ENCODE measurements around the gene CSKMT. TPM values are rescaled to one million over a fixed set of nuclear protein-coding genes. Genes with fewer than 3 reads are reported as not detected.

Gene CSKMT
- total RNA-seq, 1 experiment from 2014 or later, result 40.1 TPM

DNA sequence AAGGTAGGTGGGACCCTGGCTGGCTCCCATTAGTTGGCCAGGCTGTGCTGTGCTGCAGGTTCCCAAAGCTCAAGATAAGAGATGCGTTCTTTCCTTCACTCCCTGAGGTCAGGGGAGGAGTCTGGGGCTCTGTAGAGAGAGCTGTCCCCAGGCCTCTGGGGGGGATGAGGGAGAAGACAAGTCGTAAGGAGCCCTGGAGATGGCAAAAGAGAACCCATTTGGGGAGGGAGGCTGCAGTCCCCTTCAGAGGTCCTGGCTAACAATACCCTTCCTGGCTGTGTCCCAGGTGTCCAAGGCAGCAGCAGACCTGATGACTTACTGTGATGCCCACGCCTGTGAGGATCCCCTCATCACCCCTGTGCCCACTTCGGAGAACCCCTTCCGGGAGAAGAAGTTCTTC is 43.3 kb downstream of the CSKMT start:
- H3K36me3 ChIP-seq (ENCODE audit: control insufficient read depth, insufficient read depth, low read length), result 0 out of 2 replicates have a peak, but pooled peaks cover 3% of the 10 kb centered on the region
- no peak overlapping the region for H3K4me3 ChIP-seq (ENCODE audit: low read depth, low read length)
- Mint-ChIP-seq H3K27ac (ENCODE audit: unreplicated experiment) (peak overlapping the region; percentile 97), H3K4me3 (ENCODE audit: unreplicated experiment) (no peak overlapping the region), H3K27me3 (ENCODE audit: insufficient read depth, unreplicated experiment) (no peaks in the 10 kb centered on the region), H3K4me1 (ENCODE audit: low read depth, unreplicated experiment) (peaks cover 23% of the 10 kb centered on the region), H3K36me3 (ENCODE audit: insufficient read depth, unreplicated experiment) (peaks cover 83% of the 10 kb centered on the region), H3K9me3 (ENCODE audit: unreplicated experiment) (no peaks in the 10 kb centered on the region)
- intact Hi-C loops (cut with micrococcal nuclease; ENCODE audit: unreplicated experiment), result no loop called here
- peaks cover 18% of the 10 kb centered on the region for H3K4me1 ChIP-seq
- TF ChIP-seq, protein P1, sequence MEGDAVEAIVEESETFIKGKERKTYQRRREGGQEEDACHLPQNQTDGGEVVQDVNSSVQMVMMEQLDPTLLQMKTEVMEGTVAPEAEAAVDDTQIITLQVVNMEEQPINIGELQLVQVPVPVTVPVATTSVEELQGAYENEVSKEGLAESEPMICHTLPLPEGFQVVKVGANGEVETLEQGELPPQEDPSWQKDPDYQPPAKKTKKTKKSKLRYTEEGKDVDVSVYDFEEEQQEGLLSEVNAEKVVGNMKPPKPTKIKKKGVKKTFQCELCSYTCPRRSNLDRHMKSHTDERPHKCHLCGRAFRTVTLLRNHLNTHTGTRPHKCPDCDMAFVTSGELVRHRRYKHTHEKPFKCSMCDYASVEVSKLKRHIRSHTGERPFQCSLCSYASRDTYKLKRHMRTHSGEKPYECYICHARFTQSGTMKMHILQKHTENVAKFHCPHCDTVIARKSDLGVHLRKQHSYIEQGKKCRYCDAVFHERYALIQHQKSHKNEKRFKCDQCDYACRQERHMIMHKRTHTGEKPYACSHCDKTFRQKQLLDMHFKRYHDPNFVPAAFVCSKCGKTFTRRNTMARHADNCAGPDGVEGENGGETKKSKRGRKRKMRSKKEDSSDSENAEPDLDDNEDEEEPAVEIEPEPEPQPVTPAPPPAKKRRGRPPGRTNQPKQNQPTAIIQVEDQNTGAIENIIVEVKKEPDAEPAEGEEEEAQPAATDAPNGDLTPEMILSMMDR (IDR thresholded peaks at IDR 0.05; ENCODE audit: insufficient read depth in 1 of 2, low read depth in 1 of 2, low read length in 1 of 2, severe bottlenecking in 1 of 2, unreplicated experiment in 1 of 2), result no peak
- CTCF ChIA-PET, result interaction anchor here (0.5 kb wide), 1 partner anchor 36 kb away, joined by 3 read pairs; no protein-coding TSS in a partner anchor
- DNase-seq, result no peak
- no peaks in the 10 kb centered on the region for H3K27me3 ChIP-seq (replicated peaks; ENCODE audit: control insufficient read depth, insufficient read depth, low read length)
- no peaks in the 10 kb centered on the region for H3K9me3 ChIP-seq
- BruUV-seq (replicated peaks), result no TSS peak
- POLR2A ChIA-PET, result interaction anchor here (1.0 kb wide), 1 partner anchor 20 kb away, joined by 4 read pairs; the partner anchor contains the start of gene TTC9C

DNA sequence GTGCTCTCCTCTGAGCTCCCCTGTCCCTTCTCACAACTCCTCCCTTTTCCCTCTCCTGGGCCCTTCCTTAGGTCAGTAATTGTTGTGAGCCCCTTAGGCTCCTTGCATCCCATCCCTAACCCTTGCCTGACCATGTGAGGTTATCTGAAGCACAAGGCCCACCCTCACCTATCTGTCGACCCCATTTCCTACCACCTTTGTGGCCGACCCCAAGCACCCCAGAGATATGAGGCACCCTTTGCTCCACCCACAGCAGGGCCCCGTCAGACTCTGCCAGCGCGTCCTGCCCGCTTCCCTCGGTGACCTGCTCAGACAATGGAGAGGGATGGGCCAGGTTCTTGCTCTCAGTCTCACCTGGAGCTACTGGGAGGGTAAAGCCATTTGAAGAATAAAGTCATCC is 43.7 kb downstream of the CSKMT start:
- H3K27ac Mint-ChIP-seq (ENCODE audit: unreplicated experiment), result no peak overlapping the region
- peaks cover 23% of the 10 kb centered on the region for H3K4me1 ChIP-seq
- no peak overlapping the region for H3K4me3 ChIP-seq (ENCODE audit: low read depth, low read length)
- TF ChIP-seq, protein P1 (IDR thresholded peaks at IDR 0.05; ENCODE audit: insufficient read depth in 1 of 2, low read depth in 1 of 2, low read length in 1 of 2, severe bottlenecking in 1 of 2, unreplicated experiment in 1 of 2), result no peak
- H3K36me3 ChIP-seq (ENCODE audit: control insufficient read depth, insufficient read depth, low read length), result 0 out of 2 replicates have a peak, but pooled peaks cover 3% of the 10 kb centered on the region
- no peaks in the 10 kb centered on the region for H3K27me3 Mint-ChIP-seq (ENCODE audit: insufficient read depth, unreplicated experiment)
- peaks cover 27% of the 10 kb centered on the region for H3K4me1 Mint-ChIP-seq (ENCODE audit: low read depth, unreplicated experiment)
- CTCF ChIA-PET, result no interaction called here
- no peaks in the 10 kb centered on the region for H3K9me3 ChIP-seq
- H3K27me3 ChIP-seq (replicated peaks; ENCODE audit: control insufficient read depth, insufficient read depth, low read length), result no peaks in the 10 kb centered on the region
- peaks cover 87% of the 10 kb centered on the region for H3K36me3 Mint-ChIP-seq (ENCODE audit: insufficient read depth, unreplicated experiment)
- no TSS peak for BruUV-seq (replicated peaks)
- no peak for DNase-seq
- H3K9me3 Mint-ChIP-seq (ENCODE audit: unreplicated experiment), result no peaks in the 10 kb centered on the region
- H3K4me3 Mint-ChIP-seq (ENCODE audit: unreplicated experiment), result no peak overlapping the region
- POLR2A ChIA-PET, result interaction anchor here (1.0 kb wide), 1 partner anchor 19 kb away, joined by 4 read pairs; the partner anchor contains the start of gene TTC9C
- intact Hi-C loops (cut with micrococcal nuclease; ENCODE audit: unreplicated experiment), result no loop called here

DNA sequence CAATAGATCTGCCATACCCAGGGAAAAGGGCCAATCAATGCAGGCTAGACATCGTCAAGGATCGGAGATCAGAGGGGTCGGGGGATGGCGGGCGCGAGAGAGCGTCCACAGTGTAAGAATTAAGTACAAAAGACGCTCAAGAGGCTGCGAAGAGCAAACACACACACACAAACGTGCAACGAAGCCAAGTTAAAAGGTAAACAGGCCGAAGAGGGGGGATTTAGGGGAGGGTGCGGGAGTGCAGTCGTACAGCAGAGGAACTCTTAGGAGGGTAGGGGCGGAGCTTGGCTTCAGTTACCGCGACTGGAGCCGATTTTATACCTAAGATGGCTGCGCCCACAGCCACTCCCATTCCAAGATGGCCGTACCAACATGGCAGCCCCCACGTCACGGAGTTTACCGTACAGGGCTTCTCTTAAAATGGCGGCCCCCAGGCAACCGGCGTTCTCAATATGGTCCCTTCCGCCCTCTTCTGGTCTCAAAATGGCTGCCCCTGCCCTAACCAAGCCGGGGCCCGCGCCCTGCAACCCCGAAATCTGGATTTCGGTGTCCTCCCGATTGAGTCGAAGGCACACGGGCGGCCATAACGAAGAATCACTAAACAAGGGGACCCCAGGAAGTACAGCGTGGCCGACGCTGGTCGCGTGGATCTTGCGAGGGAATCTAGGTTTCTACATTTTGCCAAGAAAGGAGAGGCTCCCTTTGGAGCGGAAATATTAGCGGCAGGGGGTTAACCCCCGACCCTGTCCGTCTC is 44.3 kb downstream of the CSKMT start:
- Mint-ChIP-seq H3K4me1 (ENCODE audit: low read depth, unreplicated experiment) (peaks cover 33% of the 10 kb centered on the region), H3K27me3 (ENCODE audit: insufficient read depth, unreplicated experiment) (no peaks in the 10 kb centered on the region), H3K9me3 (ENCODE audit: unreplicated experiment) (no peaks in the 10 kb centered on the region), H3K36me3 (ENCODE audit: insufficient read depth, unreplicated experiment) (peaks cover 94% of the 10 kb centered on the region), H3K27ac (ENCODE audit: unreplicated experiment) (no peak overlapping the region), H3K4me3 (ENCODE audit: unreplicated experiment) (no peak overlapping the region)
- no TSS peak for BruUV-seq (replicated peaks)
- intact Hi-C loops (cut with micrococcal nuclease; ENCODE audit: unreplicated experiment), result no loop called here
- TF ChIP-seq, protein P1 (IDR thresholded peaks at IDR 0.05; ENCODE audit: insufficient read depth in 1 of 2, low read depth in 1 of 2, low read length in 1 of 2, severe bottlenecking in 1 of 2, unreplicated experiment in 1 of 2), result no peak
- no peak for DNase-seq
- Histone ChIP-seq H3K36me3 (ENCODE audit: control insufficient read depth, insufficient read depth, low read length) (0 out of 2 replicates have a peak, but pooled peaks cover 3% of the 10 kb centered on the region), H3K27me3 (replicated peaks; ENCODE audit: control insufficient read depth, insufficient read depth, low read length) (no peaks in the 10 kb centered on the region), H3K9me3 (no peaks in the 10 kb centered on the region), H3K4me3 (ENCODE audit: low read depth, low read length) (no peak overlapping the region), H3K4me1 (peaks cover 26% of the 10 kb centered on the region)
- POLR2A ChIA-PET, result interaction anchor here (1.0 kb wide), 1 partner anchor 19 kb away, joined by 4 read pairs; the partner anchor contains the start of gene TTC9C
- CTCF ChIA-PET, result no interaction called here

Measured in Caco-2 (cell line).